Ovary (tissue), 9 donors: Measurements from ENCODE around the gene TBATA. TPM values are rescaled to one million over a fixed set of nuclear protein-coding genes. Genes with fewer than 3 reads are reported as not detected.

ENCODE experiments used
- DNase-seq, 5 donors: peaks; one replicate each; pipeline ENCODE4 v3.0.0-alpha.2; 2019 to 2020
- H3K27ac ChIP-seq, 2 donors: fragments of 200-600 bp; one replicate each; pipeline versions ENCODE4 v1.5.1 to v1.8.0; 2019 to 2022
- H3K27me3 ChIP-seq: fragments of 200-600 bp; one replicate; pipeline ENCODE4 v1.8.0; 2022
- H3K36me3 ChIP-seq: fragments of 200-600 bp; sonication (generic); one replicate; pipeline ENCODE4 v1.5.1; 2019
- H3K4me1 ChIP-seq: one replicate; pipeline ENCODE4 v1.8.1; 2013; ENCODE audit warnings: mild to moderate bottlenecking, moderate library complexity; ENCODE audit not compliant: insufficient read depth
- H3K4me3 ChIP-seq: fragments of 200-600 bp; sonication (generic); one replicate; pipeline ENCODE4 v1.5.1; 2017
- H3K9me3 ChIP-seq, 2 donors: fragments of 200-600 bp in 1 of 2; sonication (generic) in 1 of 2; one replicate each; pipeline versions ENCODE4 v1.5.1 to v1.8.1; 2013 to 2019; ENCODE audit warnings: mild to moderate bottlenecking in 1 of 2, moderate library complexity in 1 of 2
- EP300 ChIP-seq: sonication (generic); formaldehyde crosslinking; IDR thresholded peaks from one replicate; pipeline ENCODE4 v1.6.1; 2017; ENCODE audit warnings: antibody characterized with exemption
- POLR2A ChIP-seq: fragments of 450-650 bp; IDR thresholded peaks from one replicate; pipeline ENCODE4 v1.6.1; 2017; ENCODE audit warnings: antibody characterized with exemption, mild to moderate bottlenecking, moderate library complexity
- WGBS, 3 donors: extraction: QIAGEN DNeasy Blood & Tissue Kit in 1 of 3; methylation state at CpG; one replicate each; pipeline versions ENCODE4 v1.1.5 to v1.1.7; 2013 to 2017; 5-methylcytosine and 5-hydroxymethylcytosine counted together
- intact Hi-C, 4 donors: fragments of 100-400 bp; cut with DNase I; formaldehyde crosslinking; loops; one replicate each; pipeline versions ENCODE4 v1.11.0 to v1.15.1; 2022 to 2023
- polyA plus RNA-seq, 2 donors: library from polyadenylated mRNA; stranded (reverse); fragments of 200-250 nt in 1 of 2; fragments of 350-450 nt in 1 of 2; fragmentation: Illumina TruSeq in 1 of 2; extraction: RNeasy Lipid Tissue Mini Kit (QIAGEN cat#74804) in 1 of 2; gene quantifications; one replicate each; pipeline ENCODE4 v1.2.3, GENCODE V29; 2013 to 2014
- total RNA-seq, 7 donors: library from RNA; depleted of rRNA in 2 of 7; stranded (reverse); fragments of >200 nt in 2 of 7; fragmentation: NEBNext Ultra II Directional in 3 of 7; extraction: Animal tissue kit (Norgen Biotek cat#: 25700) in 3 of 7; gene quantifications; one replicate each; pipeline versions ENCODE4 v1.1.0 to v1.2.4, GENCODE V29; 2016 to 2023
- TF ChIP-seq, protein P1 (sequence below), 3 donors: fragments of 450-650 bp in 2 of 3; fragments of 200-600 bp in 1 of 3; IDR thresholded peaks; one replicate each; pipeline versions ENCODE4 v1.5.1 to v1.8.0; 2016 to 2022; ENCODE audit warnings: antibody characterized with exemption in 3 of 3, mild to moderate bottlenecking in 1 of 3
- donor health status: DM: no; HTN: no; CAD: no; lungs with moderate emphysema.
- donor health status: DM: no; HTN: no; CAD: no.
- donor health status: Bipolar disorder and iron deficiency.
- donor health status: DM: yes; HTN: yes; CAD: no.
- donor health status: DM: no; HTN: no; CAD: no.
- donor health status: DM: yes; HTN: yes; CAD: no.

Gene TBATA
- total and polyA plus RNA-seq, 9 donors = not detected

- H3K27ac ChIP-seq = no peak overlapping the region
- H3K27me3 ChIP-seq = no peaks in the 10 kb centered on the region
- no peak overlapping the region for H3K4me3 ChIP-seq
- no peaks in the 10 kb centered on the region for H3K4me1 ChIP-seq
- TF ChIP-seq EP300 (no peak), POLR2A (no peak)
- TF ChIP-seq, protein P1, sequence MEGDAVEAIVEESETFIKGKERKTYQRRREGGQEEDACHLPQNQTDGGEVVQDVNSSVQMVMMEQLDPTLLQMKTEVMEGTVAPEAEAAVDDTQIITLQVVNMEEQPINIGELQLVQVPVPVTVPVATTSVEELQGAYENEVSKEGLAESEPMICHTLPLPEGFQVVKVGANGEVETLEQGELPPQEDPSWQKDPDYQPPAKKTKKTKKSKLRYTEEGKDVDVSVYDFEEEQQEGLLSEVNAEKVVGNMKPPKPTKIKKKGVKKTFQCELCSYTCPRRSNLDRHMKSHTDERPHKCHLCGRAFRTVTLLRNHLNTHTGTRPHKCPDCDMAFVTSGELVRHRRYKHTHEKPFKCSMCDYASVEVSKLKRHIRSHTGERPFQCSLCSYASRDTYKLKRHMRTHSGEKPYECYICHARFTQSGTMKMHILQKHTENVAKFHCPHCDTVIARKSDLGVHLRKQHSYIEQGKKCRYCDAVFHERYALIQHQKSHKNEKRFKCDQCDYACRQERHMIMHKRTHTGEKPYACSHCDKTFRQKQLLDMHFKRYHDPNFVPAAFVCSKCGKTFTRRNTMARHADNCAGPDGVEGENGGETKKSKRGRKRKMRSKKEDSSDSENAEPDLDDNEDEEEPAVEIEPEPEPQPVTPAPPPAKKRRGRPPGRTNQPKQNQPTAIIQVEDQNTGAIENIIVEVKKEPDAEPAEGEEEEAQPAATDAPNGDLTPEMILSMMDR (IDR thresholded peaks at IDR 0.05) = no peak
- H3K9me3 ChIP-seq = no peaks in the 10 kb centered on the region
- H3K36me3 ChIP-seq = no peaks in the 10 kb centered on the region
- intact Hi-C loops = no loop called here
- DNase-seq = no peak
- WGBS, 3 donors = 94 to 95% (median 95%) methylated on average over 2 of the region's 2 CpGs
Observed at GRCh38 chr10:70827086-70827757, 42.0 kb upstream of the TBATA start.

DNA sequence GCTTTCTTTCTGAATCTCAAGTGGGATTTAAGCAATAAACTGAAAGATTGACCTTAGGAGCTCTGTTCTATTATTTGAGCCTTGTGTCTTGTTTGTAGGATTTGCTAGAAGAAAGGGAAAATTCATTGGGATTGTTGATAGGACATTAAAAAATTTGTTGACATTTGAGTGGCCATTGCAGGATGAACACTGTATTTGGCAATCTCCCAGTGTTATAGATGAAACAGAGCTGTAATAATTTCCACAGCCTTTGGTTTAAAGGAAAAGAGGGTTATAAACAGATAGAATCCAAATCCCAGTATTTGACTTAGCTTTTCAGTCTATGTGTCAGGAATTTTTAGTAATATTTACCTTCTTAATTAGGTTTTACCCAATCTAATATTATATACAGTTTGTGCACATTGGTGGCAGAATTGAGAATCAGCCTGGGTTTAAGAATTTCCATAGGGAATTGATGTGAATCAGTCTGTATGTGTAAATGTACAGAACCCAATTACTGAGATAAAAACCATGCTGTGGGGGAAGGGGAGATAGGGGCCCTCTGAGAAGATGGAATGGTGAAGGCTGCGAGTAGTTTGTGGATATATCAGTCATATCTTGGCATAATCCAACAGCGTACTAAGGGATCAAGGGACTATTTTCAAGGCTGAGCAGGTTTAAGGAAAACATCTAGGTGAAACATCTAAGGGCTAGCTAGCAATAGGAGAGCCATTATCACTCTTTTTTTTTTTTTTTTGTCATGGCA lies 37.1 kb upstream of the TBATA start:
- Histone ChIP-seq H3K27me3 (no peaks in the 10 kb centered on the region), H3K4me3 (no peak overlapping the region), H3K36me3 (no peaks in the 10 kb centered on the region), H3K27ac (no peak overlapping the region), H3K9me3 (no peaks in the 10 kb centered on the region), H3K4me1 (no peaks in the 10 kb centered on the region)
- TF ChIP-seq, protein P1 (IDR thresholded peaks at IDR 0.05) = no peak
- no peak for TF ChIP-seq POLR2A
- no peak for TF ChIP-seq EP300
- WGBS, 3 donors = 94 to 98% (median 94%) methylated on average over 2 of the region's 2 CpGs
- intact Hi-C loops = no loop called here
- no peak for DNase-seq

DNA sequence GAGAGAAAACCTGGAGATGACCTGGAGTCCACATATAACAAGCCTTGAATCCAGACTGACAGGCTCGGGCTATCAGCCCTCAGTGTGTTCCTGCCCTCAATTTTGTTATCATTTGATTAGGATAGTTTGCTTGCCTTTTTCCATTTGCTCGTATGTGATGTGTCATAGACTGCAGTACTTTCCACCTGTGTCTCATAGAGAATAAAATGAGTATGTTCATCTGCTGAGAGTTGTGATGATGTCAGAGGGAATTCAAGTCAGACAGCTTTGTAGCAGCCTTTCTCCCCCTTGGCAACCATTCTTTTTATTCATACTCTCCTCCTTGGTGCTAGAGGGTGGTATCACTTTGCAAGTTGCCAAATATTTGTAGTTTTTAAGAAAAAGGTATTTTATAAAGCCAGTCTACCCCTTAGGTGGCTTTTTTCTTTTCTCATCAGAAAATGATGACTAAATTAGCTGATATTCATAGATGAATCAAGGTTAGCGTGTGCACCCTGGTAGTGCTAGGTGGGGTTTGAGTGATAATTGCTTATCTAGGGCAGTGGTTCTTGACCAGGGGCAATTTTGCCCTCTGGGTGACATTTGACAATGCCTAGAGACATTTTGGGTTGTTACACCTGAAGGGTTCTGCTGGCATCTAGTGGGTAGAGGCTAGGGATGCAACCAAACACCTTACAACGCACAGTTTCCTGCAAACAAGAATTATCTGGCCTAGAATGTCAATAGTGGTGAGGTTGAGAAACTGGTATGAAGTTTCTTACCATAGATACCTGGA lies 36.0 kb upstream of the TBATA start:
- Histone ChIP-seq H3K9me3 (no peaks in the 10 kb centered on the region), H3K27ac (no peak overlapping the region), H3K4me1 (no peaks in the 10 kb centered on the region), H3K36me3 (no peaks in the 10 kb centered on the region), H3K27me3 (no peaks in the 10 kb centered on the region), H3K4me3 (no peak overlapping the region)
- no peak for DNase-seq
- TF ChIP-seq, protein P1 (IDR thresholded peaks at IDR 0.05) = no peak
- TF ChIP-seq POLR2A (no peak), EP300 (no peak)
- intact Hi-C loops = no loop called here
- WGBS, 3 donors = 92% methylated on average over 4 of the region's 4 CpGs

- peak; percentile 36 to 70 (median 52) for DNase-seq
- intact Hi-C loops = loop anchor here in 2 of 4 donors (5.0 to 10.0 kb wide), 2 partner anchors 66 to 68 kb away; partner anchors contain the start of gene PCBD1 (in 1 of the 2)
- no peaks in the 10 kb centered on the region for H3K36me3 ChIP-seq
- H3K4me3 ChIP-seq = peak overlapping the region; percentile 85
- peak overlapping the region; percentile 69 to 72 for H3K27ac ChIP-seq
- no peaks in the 10 kb centered on the region for H3K9me3 ChIP-seq
- WGBS, 3 donors = 1% methylated on average over 24 to 43 of the region's 43 CpGs
- H3K4me1 ChIP-seq = no peaks in the 10 kb centered on the region
- TF ChIP-seq, protein P1 (IDR thresholded peaks at IDR 0.05) = no peak
- TF ChIP-seq POLR2A = no peak
- H3K27me3 ChIP-seq = no peaks in the 10 kb centered on the region
Observed at GRCh38 chr10:70816220-70816894, 31.2 kb upstream of the TBATA start.
